Measurements from ENCODE around the gene SMCO4.
A peak's percentile ranks its signal among the peaks of the same experiment; 100 is the strongest.

SMCO4 gene

GRCh38 chr11:93500759-93501158 lies 42.4 kb downstream of the SMCO4 start:
- TF ChIP-seq CTCF (IDR thresholded peaks at IDR 0.05; ENCODE audit: low read depth, low read length): no peak
- peak; percentile 31 for DNase-seq
- no peaks in the 10 kb centered on the region for H3K9me3 ChIP-seq
- no peaks in the 10 kb centered on the region for H3K27me3 ChIP-seq
- no peak overlapping the region for H3K4me3 ChIP-seq (ENCODE audit: low read depth, low read length)
- H3K4me1 ChIP-seq: peaks cover 5% of the 10 kb centered on the region
- peaks cover 50% of the 10 kb centered on the region for H3K36me3 ChIP-seq

- Histone ChIP-seq H3K36me3 (peaks cover 42% of the 10 kb centered on the region), H3K4me3 (ENCODE audit: low read depth, low read length) (no peak overlapping the region), H3K27me3 (no peaks in the 10 kb centered on the region), H3K4me1 (peaks cover 5% of the 10 kb centered on the region), H3K9me3 (no peaks in the 10 kb centered on the region)
- no peak for TF ChIP-seq CTCF (IDR thresholded peaks at IDR 0.05; ENCODE audit: low read depth, low read length)
- DNase-seq: no peak
These were observed 44.5 kb downstream of the SMCO4 start for GRCh38 chr11:93498641-93499040.

- no peak for DNase-seq
- H3K4me1 ChIP-seq: peaks cover 5% of the 10 kb centered on the region
- peaks cover 40% of the 10 kb centered on the region for H3K36me3 ChIP-seq
- H3K4me3 ChIP-seq (ENCODE audit: low read depth, low read length): no peak overlapping the region
- TF ChIP-seq CTCF (IDR thresholded peaks at IDR 0.05; ENCODE audit: low read depth, low read length): no peak
- no peaks in the 10 kb centered on the region for H3K27me3 ChIP-seq
- no peaks in the 10 kb centered on the region for H3K9me3 ChIP-seq
These were observed 45.0 kb downstream of the SMCO4 start for GRCh38 chr11:93498161-93498560.

GRCh38 chr11:93497596-93497995 lies 45.6 kb downstream of the SMCO4 start:
- Histone ChIP-seq H3K4me3 (ENCODE audit: low read depth, low read length) (no peak overlapping the region), H3K36me3 (peaks cover 39% of the 10 kb centered on the region), H3K9me3 (no peaks in the 10 kb centered on the region), H3K4me1 (peaks cover 5% of the 10 kb centered on the region), H3K27me3 (no peaks in the 10 kb centered on the region)
- TF ChIP-seq CTCF (IDR thresholded peaks at IDR 0.05; ENCODE audit: low read depth, low read length): no peak
- DNase-seq: no peak

- TF ChIP-seq CTCF (IDR thresholded peaks at IDR 0.05; ENCODE audit: low read depth, low read length): no peak
- peaks cover 33% of the 10 kb centered on the region for H3K36me3 ChIP-seq
- peaks cover 20% of the 10 kb centered on the region for H3K4me1 ChIP-seq
- no peak overlapping the region for H3K4me3 ChIP-seq (ENCODE audit: low read depth, low read length)
- no peaks in the 10 kb centered on the region for H3K9me3 ChIP-seq
- no peak for DNase-seq
- H3K27me3 ChIP-seq: no peaks in the 10 kb centered on the region
These were observed 48.8 kb downstream of the SMCO4 start for GRCh38 chr11:93494357-93494756.

GRCh38 chr11:93493252-93493897 lies 49.8 kb downstream of the SMCO4 start:
- TF ChIP-seq CTCF (IDR thresholded peaks at IDR 0.05; ENCODE audit: low read depth, low read length): no peak
- DNase-seq: no peak
- H3K4me1 ChIP-seq: peaks cover 20% of the 10 kb centered on the region
- H3K9me3 ChIP-seq: no peaks in the 10 kb centered on the region
- H3K27me3 ChIP-seq: no peaks in the 10 kb centered on the region
- H3K4me3 ChIP-seq (ENCODE audit: low read depth, low read length): no peak overlapping the region
- H3K36me3 ChIP-seq: peaks cover 26% of the 10 kb centered on the region
